ENCODE results near the gene SORBS2. TPM values are rescaled to one million over a fixed set of nuclear protein-coding genes. Genes with fewer than 3 reads are reported as not detected.

The SORBS2 gene
- total RNA-seq, 2 donors from 2014 or later: 210 to 218 TPM

GRCh38 chr4:185793116-185793485 lies 18.9 kb downstream of the SORBS2 start:
- Histone ChIP-seq H3K4me1 (peaks cover 39% of the 10 kb centered on the region), H3K27ac (peak overlapping the region in 2 of 4 donors; percentile 7 to 8), H3K27me3 (no peaks in the 10 kb centered on the region), H3K4me3 (no peak overlapping the region), H3K36me3 (replicated peaks in 1 of 2; ENCODE audit: insufficient read depth in 1 of 2, low read depth in 2 of 2) (no peaks in the 10 kb centered on the region), H3K9me3 (no peaks in the 10 kb centered on the region)
- WGBS, 2 donors: 65 to 70% methylated on average over 2 of the region's 2 CpGs
- ATAC-seq (no peak), DNase-seq (no peak)
- TF ChIP-seq CTCF (IDR thresholded peaks at IDR 0.05) (no peak), POLR2A (IDR thresholded peaks at IDR 0.05) (no peak)
- intact Hi-C loops (cut with DNase I): loop anchor here (10.0 kb wide), 1 partner anchor 138 kb away; no protein-coding TSS in a partner anchor

- no peak for ATAC-seq
- H3K4me1 ChIP-seq: peaks cover 34% of the 10 kb centered on the region
- H3K27ac ChIP-seq: peak overlapping the region in 3 of 4 donors; percentile 7 to 16 (median 8)
Observed at GRCh38 chr4:185792384-185793115, 19.4 kb downstream of the SORBS2 start.

GRCh38 chr4:185787926-185788679 lies 23.9 kb downstream of the SORBS2 start:
- intact Hi-C loops (cut with DNase I): no loop called here
- no peaks in the 10 kb centered on the region for H3K36me3 ChIP-seq (replicated peaks in 1 of 2; ENCODE audit: insufficient read depth in 1 of 2, low read depth in 2 of 2)
- no peak for DNase-seq
- ATAC-seq: no peak
- WGBS, 2 donors: 93 to 96% methylated on average over 16 of the region's 16 CpGs
- H3K9me3 ChIP-seq: no peaks in the 10 kb centered on the region
- H3K27ac ChIP-seq: no peak overlapping the region
- TF ChIP-seq CTCF (IDR thresholded peaks at IDR 0.05): no peak
- TF ChIP-seq POLR2A (IDR thresholded peaks at IDR 0.05): no peak
- H3K4me1 ChIP-seq: peaks cover 52% of the 10 kb centered on the region
- no peak overlapping the region for H3K4me3 ChIP-seq
- H3K27me3 ChIP-seq: no peaks in the 10 kb centered on the region

More at GRCh38 chr4:185792384-185793115, 19.4 kb downstream of the SORBS2 start:
- no peaks in the 10 kb centered on the region for H3K27me3 ChIP-seq
- H3K4me3 ChIP-seq: no peak overlapping the region
- intact Hi-C loops (cut with DNase I): loop anchor here (10.0 kb wide), 1 partner anchor 138 kb away; no protein-coding TSS in a partner anchor
- no peaks in the 10 kb centered on the region for H3K36me3 ChIP-seq (replicated peaks in 1 of 2; ENCODE audit: insufficient read depth in 1 of 2, low read depth in 2 of 2)
- DNase-seq: no peak
- H3K9me3 ChIP-seq: no peaks in the 10 kb centered on the region
- WGBS, 2 donors: 73 to 77% methylated on average over 11 of the region's 11 CpGs
- TF ChIP-seq POLR2A (IDR thresholded peaks at IDR 0.05) (no peak), CTCF (IDR thresholded peaks at IDR 0.05) (no peak)

GRCh38 chr4:185786422-185786821 lies 25.6 kb downstream of the SORBS2 start:
- Histone ChIP-seq H3K4me3 (no peak overlapping the region), H3K9me3 (no peaks in the 10 kb centered on the region), H3K27me3 (no peaks in the 10 kb centered on the region), H3K4me1 (peaks cover 54% of the 10 kb centered on the region), H3K27ac (peak overlapping the region in 2 of 4 donors; percentile 3 to 30), H3K36me3 (replicated peaks in 1 of 2; ENCODE audit: insufficient read depth in 1 of 2, low read depth in 2 of 2) (no peaks in the 10 kb centered on the region)
- DNase-seq: no peak
- intact Hi-C loops (cut with DNase I): no loop called here
- 43 to 47% methylated on average over 6 of the region's 6 CpGs for WGBS, 2 donors
- TF ChIP-seq CTCF (IDR thresholded peaks at IDR 0.05): no peak
- no peak for TF ChIP-seq POLR2A (IDR thresholded peaks at IDR 0.05)
- no peak for ATAC-seq
